Neuronal stem cell (in vitro differentiated cells): ENCODE results near the gene KASH5.

Experiments used
- DNase-seq: peaks from one replicate; pipeline ENCODE4 v3.0.0-alpha.2; 2013; ENCODE audit warnings: low spot score
- H2AFZ ChIP-seq: one replicate; pipeline ENCODE4 v1.6.1; 2013; ENCODE audit warnings: mild to moderate bottlenecking, low read length, inconsistent platforms
- H2AK5ac ChIP-seq: 2 replicates; pipeline ENCODE4 v1.6.1; 2013; ENCODE audit warnings: low read depth, mild to moderate bottlenecking, inconsistent platforms, low read length, moderate library complexity, mixed read lengths
- H2BK120ac ChIP-seq: 2 replicates; pipeline ENCODE4 v1.6.1; 2013; ENCODE audit warnings: low read depth, mild to moderate bottlenecking, inconsistent platforms, low read length, moderate library complexity, mixed read lengths
- H2BK12ac ChIP-seq: one replicate; pipeline ENCODE4 v1.6.1; 2013; ENCODE audit warnings: low read length, inconsistent platforms
- H2BK15ac ChIP-seq: 2 replicates; pipeline ENCODE4 v1.6.1; 2013; ENCODE audit warnings: mild to moderate bottlenecking, low read length, inconsistent platforms, mixed read lengths
- H2BK5ac ChIP-seq: one replicate; pipeline ENCODE4 v1.6.1; 2013; ENCODE audit warnings: inconsistent platforms, mild to moderate bottlenecking, low read length, moderate library complexity
- H3K14ac ChIP-seq: one replicate; pipeline ENCODE4 v1.6.1; 2013; ENCODE audit warnings: low read length, inconsistent platforms
- H3K18ac ChIP-seq: 2 replicates; pipeline ENCODE4 v1.6.1; 2013; ENCODE audit warnings: low read length, inconsistent platforms
- H3K23ac ChIP-seq: 2 replicates; pipeline ENCODE4 v1.6.1; 2013; ENCODE audit warnings: low read depth, mild to moderate bottlenecking, mixed read lengths, low read length, inconsistent platforms; ENCODE audit not compliant: poor library complexity
- H3K27ac ChIP-seq: replicated peaks from 3 replicates; pipeline ENCODE4 v1.5.1; 2013; ENCODE audit warnings: low read length, inconsistent platforms
- H3K27me3 ChIP-seq, 3 experiments: 2 replicates each; pipeline ENCODE4 v1.6.1; 2013; ENCODE audit warnings: low read length in 3 of 3, mild to moderate bottlenecking in 2 of 3, inconsistent platforms in 1 of 3, low read depth in 1 of 3, mixed read lengths in 1 of 3, moderate library complexity in 1 of 3; ENCODE audit not compliant: control insufficient read depth in 3 of 3, insufficient read depth in 3 of 3
- H3K36me3 ChIP-seq, 2 donors: replicated peaks in 1 of 2; 2 replicates each; pipeline ENCODE4 v1.6.1; 2013; ENCODE audit warnings: low read length in 2 of 2; ENCODE audit not compliant: control insufficient read depth in 2 of 2, insufficient read depth in 2 of 2
- H3K4ac ChIP-seq: 2 replicates; pipeline ENCODE4 v1.6.1; 2013; ENCODE audit warnings: inconsistent platforms, mild to moderate bottlenecking, low read length, moderate library complexity
- H3K4me1 ChIP-seq, 2 donors: 1 replicate in 1 of 2; 2 replicates in 1 of 2; pipeline ENCODE4 v1.6.1; 2013; ENCODE audit warnings: low read length in 2 of 2, low read depth in 1 of 2; ENCODE audit not compliant: control insufficient read depth in 2 of 2, insufficient read depth in 1 of 2
- H3K4me2 ChIP-seq: one replicate; pipeline ENCODE4 v1.6.1; 2013; ENCODE audit warnings: mild to moderate bottlenecking, low read length, inconsistent platforms; ENCODE audit not compliant: insufficient read depth, poor library complexity, severe bottlenecking
- H3K4me3 ChIP-seq, 2 donors: 2 replicates each; pipeline ENCODE4 v1.5.1; 2013; ENCODE audit warnings: low read length in 2 of 2, mild to moderate bottlenecking in 2 of 2, inconsistent platforms in 1 of 2, moderate library complexity in 1 of 2
- H3K79me1 ChIP-seq: one replicate; pipeline ENCODE4 v1.6.1; 2013; ENCODE audit warnings: low read depth, mild to moderate bottlenecking, inconsistent platforms, low read length, moderate library complexity
- H3K9ac ChIP-seq: one replicate; pipeline ENCODE4 v1.6.1; 2013; ENCODE audit warnings: mild to moderate bottlenecking, low read depth, low read length, inconsistent platforms; ENCODE audit not compliant: poor library complexity
- H3K9me3 ChIP-seq, 2 donors: replicated peaks in 1 of 2; 2 replicates each; pipeline versions ENCODE3 to v1.6.1; 2013; ENCODE audit warnings: low read length in 2 of 2, mild to moderate bottlenecking in 2 of 2, inconsistent platforms in 1 of 2, low read depth in 1 of 2, mixed read lengths in 1 of 2, moderate library complexity in 1 of 2; ENCODE audit not compliant: control insufficient read depth in 2 of 2, insufficient read depth in 1 of 2
- H4K8ac ChIP-seq: one replicate; pipeline ENCODE4 v1.6.1; 2013; ENCODE audit warnings: low read depth, mild to moderate bottlenecking, inconsistent platforms, low read length, moderate library complexity
- H4K91ac ChIP-seq: one replicate; pipeline ENCODE4 v1.6.1; 2013; ENCODE audit warnings: low read length, low read depth, mild to moderate bottlenecking, inconsistent platforms; ENCODE audit not compliant: poor library complexity
- WGBS, 2 donors: extraction: QIAGEN DNeasy Blood & Tissue Kit; methylation state at CpG; one replicate each; pipeline ENCODE4 v1.1.7; 2013; ENCODE audit warnings: missing lambda C conversion rate in 2 of 2, mixed read lengths in 1 of 2; ENCODE audit not compliant: insufficient read length in 2 of 2, insufficient replicate concordance in 1 of 2; ENCODE audit errors: extremely low coverage in 2 of 2; 5-methylcytosine and 5-hydroxymethylcytosine counted together

Gene KASH5

GRCh38 chr19:49398001-49398615 lies 10.1 kb downstream of the KASH5 start:
- no peak overlapping the region for H2BK120ac ChIP-seq
- H3K23ac ChIP-seq = no peak overlapping the region
- no peaks in the 10 kb centered on the region for H3K79me1 ChIP-seq
- no peaks in the 10 kb centered on the region for H3K9me3 ChIP-seq
- H3K27ac ChIP-seq = no peak overlapping the region
- H3K27me3 ChIP-seq = peaks cover 0 to 19% (median 0%) of the 10 kb centered on the region in 3 experiments
- H3K14ac ChIP-seq = no peak overlapping the region
- no peak overlapping the region for H3K4ac ChIP-seq
- H2BK5ac ChIP-seq = no peak overlapping the region
- H3K4me1 ChIP-seq = peaks cover 4 to 26% of the 10 kb centered on the region in 2 donors
- no peak overlapping the region for H2AFZ ChIP-seq
- no peak overlapping the region for H2BK12ac ChIP-seq
- H3K18ac ChIP-seq = peak overlapping the region; percentile 38
- H3K36me3 ChIP-seq = no peaks in the 10 kb centered on the region
- no peak overlapping the region for H3K4me3 ChIP-seq
- H3K9ac ChIP-seq = no peak overlapping the region
- DNase-seq = no peak
- WGBS, 2 donors = no CpG with 5 or more reads among the region's 11 CpGs
- no peak overlapping the region for H3K4me2 ChIP-seq
- H4K8ac ChIP-seq = no peak overlapping the region
- H4K91ac ChIP-seq = no peak overlapping the region
- H2AK5ac ChIP-seq = peak overlapping the region; percentile 56
- H2BK15ac ChIP-seq = no peak overlapping the region

- Histone ChIP-seq H3K9me3 (no peaks in the 10 kb centered on the region), H2BK5ac (peak overlapping the region; percentile 42), H3K18ac (peak overlapping the region; percentile 68), H3K27ac (no peak overlapping the region), H3K23ac (no peak overlapping the region), H3K27me3 (peaks cover 0 to 15% (median 0%) of the 10 kb centered on the region in 3 experiments), H3K4me1 (peaks cover 9 to 33% of the 10 kb centered on the region in 2 donors), H3K9ac (no peak overlapping the region), H2AK5ac (peak overlapping the region; percentile 69), H3K4me2 (no peak overlapping the region), H4K8ac (no peak overlapping the region), H2AFZ (peak overlapping the region; percentile 13), H2BK12ac (peak overlapping the region; percentile 69), H3K36me3 (no peaks in the 10 kb centered on the region), H3K4ac (no peak overlapping the region), H2BK120ac (peak overlapping the region; percentile 61), H3K79me1 (no peaks in the 10 kb centered on the region), H3K14ac (no peak overlapping the region), H3K4me3 (no peak overlapping the region), H2BK15ac (peak overlapping the region; percentile 78), H4K91ac (no peak overlapping the region)
- no peak for DNase-seq
- WGBS, 2 donors = no CpG with 5 or more reads among the region's 6 CpGs
These were observed 10.9 kb downstream of the KASH5 start for GRCh38 chr19:49398931-49399330.

DNA sequence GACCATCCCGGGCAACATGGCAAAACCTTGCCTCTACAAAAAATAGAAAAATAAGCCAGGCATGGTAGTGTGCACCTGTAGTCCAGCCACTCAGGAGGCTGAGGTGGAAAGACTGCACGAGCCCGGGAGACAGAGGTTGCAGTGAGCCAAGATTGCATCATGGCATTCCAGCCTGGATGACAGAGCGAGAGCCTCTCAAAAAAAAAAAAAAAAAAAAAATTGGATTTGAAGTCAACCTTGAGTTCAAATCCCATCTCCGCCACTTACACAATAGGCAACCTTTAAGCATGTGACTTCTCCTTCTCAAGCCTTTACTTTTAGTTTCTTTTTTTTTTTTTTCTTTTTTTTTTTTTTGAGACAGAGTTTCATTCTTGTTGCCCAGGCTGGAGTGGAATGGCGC lies 12.0 kb downstream of the KASH5 start:
- no peak for DNase-seq

DNA sequence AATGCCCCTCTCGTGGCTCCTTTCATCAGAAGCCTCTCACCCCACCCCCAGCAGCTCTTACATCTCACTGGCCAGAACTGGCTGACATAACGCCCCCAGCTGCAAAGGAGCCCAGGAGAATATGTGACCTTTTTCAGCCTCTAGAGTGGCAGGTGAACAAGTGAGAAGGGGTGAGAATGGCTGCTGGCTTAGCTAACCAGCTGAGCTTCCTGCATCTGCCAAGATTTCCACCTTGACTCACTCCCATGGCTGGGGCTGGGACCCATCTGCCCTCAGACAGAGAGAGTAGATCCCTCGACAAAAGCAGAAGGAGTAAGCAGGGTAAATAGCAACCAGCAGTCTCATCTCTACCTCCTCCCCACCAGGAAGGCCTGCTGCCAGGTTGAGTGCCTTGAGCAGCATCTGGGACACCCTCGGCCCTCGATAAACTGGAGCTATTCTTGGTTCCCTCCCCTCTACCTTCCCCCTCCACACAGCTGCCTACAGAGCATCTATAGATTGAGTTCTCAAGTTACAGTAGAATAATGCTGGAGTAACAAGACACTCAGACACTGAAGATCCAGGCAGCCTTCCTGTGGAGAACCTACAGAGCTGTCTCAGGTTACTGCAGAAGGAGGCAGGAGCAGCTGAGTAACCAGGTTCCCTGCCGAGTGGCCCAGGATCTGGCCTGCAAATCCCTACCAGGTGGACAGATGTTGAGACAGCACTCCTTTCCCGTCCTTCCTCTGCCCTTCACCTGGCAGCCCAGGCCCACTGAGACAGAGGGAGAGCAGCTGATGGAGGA lies 15.5 kb downstream of the KASH5 start:
- H2AK5ac ChIP-seq = peak overlapping the region; percentile 10
- no peak overlapping the region for H3K9ac ChIP-seq
- H2BK12ac ChIP-seq = no peak overlapping the region
- no peak overlapping the region for H3K4ac ChIP-seq
- H3K36me3 ChIP-seq = no peaks in the 10 kb centered on the region
- no peak overlapping the region for H3K4me3 ChIP-seq
- peak overlapping the region; percentile 7 for H2BK5ac ChIP-seq
- peaks cover 0 to 6% (median 0%) of the 10 kb centered on the region in 3 experiments for H3K27me3 ChIP-seq
- DNase-seq = no peak
- H2BK15ac ChIP-seq = peak overlapping the region; percentile 18
- H4K91ac ChIP-seq = no peak overlapping the region
- H3K9me3 ChIP-seq = no peaks in the 10 kb centered on the region
- H4K8ac ChIP-seq = no peak overlapping the region
- peak overlapping the region; percentile 40 for H3K18ac ChIP-seq
- H2AFZ ChIP-seq = peak overlapping the region; percentile 56
- no peak overlapping the region for H3K14ac ChIP-seq
- no peak overlapping the region for H2BK120ac ChIP-seq
- no peak overlapping the region for H3K23ac ChIP-seq
- WGBS, 2 donors = no CpG with 5 or more reads among the region's 7 CpGs
- peak overlapping the region; percentile 28 for H3K4me2 ChIP-seq
- H3K4me1 ChIP-seq = peaks cover 11 to 22% of the 10 kb centered on the region in 2 donors
- H3K79me1 ChIP-seq = no peaks in the 10 kb centered on the region
- peak overlapping the region; percentile 90 for H3K27ac ChIP-seq

More for the DNA sequence above, 12.0 kb downstream of the KASH5 start:
- Histone ChIP-seq H3K36me3 (no peaks in the 10 kb centered on the region), H3K9me3 (no peaks in the 10 kb centered on the region), H2BK120ac (no peak overlapping the region), H2BK12ac (no peak overlapping the region), H3K14ac (no peak overlapping the region), H3K4ac (no peak overlapping the region), H3K18ac (no peak overlapping the region), H4K8ac (no peak overlapping the region), H4K91ac (no peak overlapping the region), H2BK5ac (no peak overlapping the region), H3K4me3 (no peak overlapping the region), H3K9ac (no peak overlapping the region), H2AFZ (no peak overlapping the region), H2AK5ac (no peak overlapping the region), H3K27me3 (peaks cover 0 to 15% (median 0%) of the 10 kb centered on the region in 3 experiments), H3K27ac (no peak overlapping the region), H3K79me1 (no peaks in the 10 kb centered on the region), H3K23ac (no peak overlapping the region), H3K4me2 (no peak overlapping the region), H3K4me1 (peaks cover 10 to 30% of the 10 kb centered on the region in 2 donors), H2BK15ac (no peak overlapping the region)
- no CpG with 5 or more reads among the region's 6 CpGs for WGBS, 2 donors
